T-helper 2 cell (primary cell): ENCODE measurements around the gene ZNF532.
"Not testable (repeated sequence)": the region's sequence is repeated elsewhere in the genome, so short reads cannot be mapped to it uniquely, and the experiment has no call there.

Experiments used
- DNase-seq, 5 experiments: peaks; one replicate each; pipeline versions ENCODE4 v3.0.0 to v3.0.0-alpha.2; 2012 to 2022

ZNF532 gene

DNA sequence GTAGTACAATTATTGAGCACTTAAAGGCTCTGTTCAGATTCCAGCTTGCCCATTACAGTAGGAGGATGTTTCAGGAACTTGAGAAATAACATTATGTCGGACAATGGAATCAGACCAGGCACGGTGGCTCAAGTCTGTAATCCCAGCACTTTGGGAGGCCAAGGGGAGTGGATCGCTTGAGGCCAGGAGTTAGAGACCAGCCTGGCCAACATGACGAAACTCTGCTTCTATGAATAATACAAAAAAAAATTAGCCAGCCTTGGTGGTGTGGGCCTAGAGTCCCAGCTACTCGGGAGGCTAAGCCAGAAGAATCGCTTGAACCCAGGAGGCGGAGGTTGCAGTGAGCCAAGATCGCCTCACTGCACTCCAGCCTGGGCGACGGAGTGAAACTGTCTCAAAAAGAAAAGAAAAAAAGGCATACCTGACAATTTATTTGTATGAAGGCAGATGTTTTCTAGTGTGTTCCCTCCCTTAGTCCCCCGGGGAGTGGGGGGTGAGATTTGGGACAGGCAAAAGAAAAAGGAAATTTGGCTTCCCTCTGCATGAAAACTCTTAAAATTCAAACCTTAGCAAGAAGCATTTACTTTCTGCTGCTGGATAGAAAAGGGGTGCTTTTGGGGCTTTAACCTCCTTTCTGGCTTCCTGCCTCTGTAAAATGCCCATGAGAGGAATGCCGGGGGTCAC, 13.7 kb upstream of the ZNF532 start:
- DNase-seq: no peak

GRCh38 chr18:58851856-58852255, 12.8 kb upstream of the ZNF532 start:
- no peak for DNase-seq

- no peak for DNase-seq
These were observed 12.0 kb upstream of the ZNF532 start for GRCh38 chr18:58852629-58853028.

- no peak for DNase-seq
These were observed 11.1 kb upstream of the ZNF532 start for GRCh38 chr18:58853561-58853960.

GRCh38 chr18:58855521-58855920, 9.2 kb upstream of the ZNF532 start:
- DNase-seq: not testable (repeated sequence)

GRCh38 chr18:58856881-58857280, 7.8 kb upstream of the ZNF532 start:
- no peak for DNase-seq

DNA sequence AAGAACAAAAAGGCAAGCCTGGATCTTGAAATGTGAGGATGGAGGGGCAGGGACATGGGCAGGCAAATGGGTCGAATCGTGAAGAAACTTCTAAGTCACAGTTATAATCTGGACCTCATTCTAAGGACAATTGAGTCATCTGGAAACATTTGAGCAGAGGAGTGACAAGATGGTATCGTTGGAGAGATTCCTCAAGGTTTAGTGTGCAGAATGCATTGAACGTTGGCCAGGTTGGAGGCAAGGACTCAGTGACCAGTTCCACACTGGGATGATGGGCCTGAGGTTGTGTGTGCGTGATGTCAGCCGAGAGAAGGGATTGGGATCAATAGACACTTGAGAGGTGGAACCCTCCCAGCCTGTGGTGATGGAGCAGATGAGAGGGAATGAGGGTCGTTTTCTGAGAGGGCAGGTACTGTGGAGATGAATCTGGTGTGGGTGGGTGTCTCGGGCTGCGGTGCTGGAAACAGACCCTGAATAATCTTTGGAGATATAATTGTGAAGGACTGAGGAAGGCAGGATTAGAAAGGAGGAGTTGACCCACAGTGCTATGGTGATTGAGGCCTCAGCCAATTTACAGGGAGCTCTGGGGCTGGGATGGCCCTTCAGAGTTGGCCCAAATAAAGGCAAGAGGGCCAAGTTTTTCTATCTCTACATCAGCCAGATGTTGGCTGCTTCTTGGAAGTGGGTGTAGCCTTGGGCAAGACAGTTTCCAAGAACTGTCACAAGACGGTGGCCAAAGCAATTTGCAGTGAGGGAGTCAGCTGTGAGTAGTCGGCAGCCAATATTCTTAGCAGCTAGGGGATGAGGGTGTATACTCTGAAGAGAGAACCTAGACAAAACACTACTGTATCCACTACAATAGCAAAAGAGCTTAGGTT, 5.8 kb upstream of the ZNF532 start:
- DNase-seq: no peak

DNA sequence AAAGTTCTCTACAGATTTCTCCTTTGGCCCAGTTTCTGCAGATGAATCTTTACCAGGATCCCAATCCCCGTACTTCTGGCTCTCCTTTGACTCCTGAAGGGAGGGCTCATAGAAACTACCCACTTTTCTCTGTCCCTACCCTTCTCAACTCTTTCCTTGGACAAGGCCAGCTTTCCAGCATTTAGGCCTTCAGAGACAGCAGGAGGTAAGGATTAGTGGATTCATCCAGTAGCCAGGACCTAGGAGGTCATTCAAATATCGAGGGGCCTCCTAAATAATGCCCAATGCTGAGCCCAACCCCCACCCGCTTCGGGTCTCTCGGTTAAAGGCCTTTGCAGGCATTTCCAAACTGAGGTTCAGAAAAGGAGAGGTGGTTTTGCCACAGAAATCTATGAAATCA, 4.8 kb upstream of the ZNF532 start:
- DNase-seq: no peak

- no peak for DNase-seq
These were observed 3.9 kb upstream of the ZNF532 start for GRCh38 chr18:58860747-58861231.

DNA sequence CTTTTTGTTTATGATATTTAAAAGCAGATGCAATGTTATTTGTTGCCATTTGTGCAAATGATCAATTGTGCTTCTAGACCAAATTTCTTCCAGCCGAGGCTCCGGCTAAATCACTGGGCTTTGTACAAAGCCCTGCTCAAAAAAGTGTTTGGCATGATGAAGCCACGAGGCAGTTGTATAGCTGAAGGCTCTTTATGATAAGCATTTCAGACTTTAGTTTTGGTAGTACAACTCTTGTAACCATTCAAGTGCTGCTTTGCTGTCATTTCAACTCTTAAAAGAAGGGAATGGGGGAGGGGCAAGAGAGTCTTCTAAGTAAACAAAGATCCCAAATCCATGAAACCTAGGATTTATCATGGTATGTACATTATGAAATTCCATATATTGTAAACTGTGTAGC, 3.3 kb upstream of the ZNF532 start:
- no peak for DNase-seq

- no peak for DNase-seq
These were observed 2.8 kb upstream of the ZNF532 start for GRCh38 chr18:58861861-58862301.

DNA sequence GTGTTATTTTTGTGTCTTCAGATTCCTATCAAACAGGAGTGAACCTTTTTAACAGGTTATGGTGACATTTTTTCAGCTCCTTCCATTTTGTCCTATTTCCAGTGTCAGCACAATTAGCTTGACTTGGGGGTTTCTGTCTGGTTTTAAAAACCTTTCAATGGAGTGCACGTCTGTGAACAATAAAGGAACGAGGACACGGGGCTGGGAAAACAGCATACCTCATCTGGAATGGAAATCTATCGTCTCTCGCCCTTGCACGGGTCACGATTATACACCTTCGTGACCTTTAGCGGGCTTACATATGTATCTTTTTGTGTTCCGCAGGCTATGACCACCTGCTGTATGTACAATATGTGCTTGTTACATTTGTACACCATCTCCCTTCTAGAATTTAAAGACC, 2.3 kb upstream of the ZNF532 start:
- DNase-seq: no peak

DNA sequence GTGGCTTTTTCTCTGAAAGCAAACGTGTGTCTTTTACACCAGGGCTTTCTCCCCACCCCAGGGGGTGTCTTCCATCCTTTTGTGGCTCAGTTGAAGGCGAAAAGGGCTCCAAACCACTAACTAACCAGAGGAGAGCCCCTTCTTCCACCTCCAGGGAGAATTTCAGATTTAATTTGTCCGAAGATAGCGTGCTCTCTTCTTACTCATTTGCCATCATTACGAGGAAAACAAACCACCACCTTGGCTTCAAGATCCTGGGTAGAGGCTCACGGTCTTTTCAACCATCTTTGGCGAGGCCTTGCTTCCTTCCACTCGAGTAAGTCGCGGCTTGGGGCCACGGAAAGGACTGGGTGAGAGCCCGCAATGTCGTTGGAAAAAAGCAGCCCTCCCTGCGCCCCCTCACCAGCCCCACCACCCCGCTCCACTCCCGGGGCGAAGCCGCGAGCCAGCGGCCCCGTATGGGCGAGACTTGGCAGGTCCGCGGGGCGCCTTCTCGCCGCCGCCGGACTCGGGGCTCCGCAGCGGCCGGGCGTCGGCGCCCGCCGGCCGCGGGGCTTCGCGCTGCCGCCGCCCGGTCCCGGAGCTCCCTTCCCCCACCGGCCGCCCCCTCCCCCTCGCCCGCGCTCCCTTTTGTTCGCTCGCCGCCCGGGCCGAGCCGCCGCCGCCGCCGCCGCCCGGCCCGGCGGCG, 1.7 kb upstream of the ZNF532 start:
- DNase-seq: peak in 1 of 5 experiments; percentile 33

- DNase-seq: peak in 3 of 5 experiments; percentile 9 to 40 (median 12)
These were observed 1.0 kb upstream of the ZNF532 start for GRCh38 chr18:58863539-58864145.

- DNase-seq: no peak
These were observed 435 bp downstream of the ZNF532 start for GRCh38 chr18:58865033-58865590.

DNA sequence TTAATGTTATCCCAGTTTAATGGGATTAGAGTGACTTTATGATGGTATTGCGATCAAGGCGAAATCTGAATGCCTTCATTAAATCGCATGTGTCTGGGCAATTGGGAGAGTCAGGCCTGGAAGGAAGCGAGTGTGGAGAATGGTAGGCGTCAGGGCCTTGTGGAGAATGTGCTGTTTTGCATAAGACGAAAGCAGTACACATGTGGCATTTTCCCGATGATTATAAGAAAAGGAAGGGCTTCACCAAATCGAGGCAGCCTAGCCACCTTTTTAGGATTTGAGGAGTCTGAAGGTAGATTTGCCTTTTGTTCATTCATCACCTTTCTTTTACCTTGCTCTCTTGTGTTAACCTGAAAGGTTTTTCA, 1.0 kb downstream of the ZNF532 start:
- no peak for DNase-seq

- no peak for DNase-seq
These were observed 1.5 kb downstream of the ZNF532 start for GRCh38 chr18:58866066-58866772.

GRCh38 chr18:58866773-58867150, 2.1 kb downstream of the ZNF532 start:
- no peak for DNase-seq

GRCh38 chr18:58867281-58867961, 2.7 kb downstream of the ZNF532 start:
- DNase-seq: no peak

- no peak for DNase-seq
These were observed 3.8 kb downstream of the ZNF532 start for GRCh38 chr18:58868440-58868839.

DNA sequence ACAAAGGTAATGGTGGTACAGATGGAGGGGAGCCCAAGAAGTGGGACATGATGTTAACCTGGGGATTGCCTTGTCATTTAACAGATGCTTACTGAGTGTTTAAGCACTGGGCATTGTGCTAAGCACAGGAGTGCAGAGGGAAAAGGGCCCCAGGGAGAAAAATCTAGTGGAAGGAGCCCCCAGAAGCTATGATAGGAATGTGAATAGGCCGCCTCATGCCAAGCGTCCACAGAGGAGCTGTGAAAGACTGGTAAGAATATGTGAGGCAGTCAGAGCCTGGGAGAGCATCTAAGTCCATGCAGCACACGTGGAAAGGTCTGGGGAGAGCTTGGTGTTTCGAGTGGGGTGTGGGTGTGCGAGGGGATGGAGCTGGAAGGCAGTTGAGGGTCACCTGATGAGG, 5.5 kb downstream of the ZNF532 start:
- DNase-seq: no peak
